Gastroesophageal sphincter (tissue), 4 donors: ENCODE results near the gene VPS36. TPM values are rescaled to one million over a fixed set of nuclear protein-coding genes. Genes with fewer than 3 reads are reported as not detected.

Experiments used
- ATAC-seq: fragments of 150-250 bp; one replicate; pipeline ENCODE4 v1.9.1; 2016; ENCODE audit warnings: mild to moderate bottlenecking, moderate library complexity
- H3K27ac ChIP-seq, 4 donors: fragments of 200-600 bp; sonication (generic) in 3 of 4; 1 replicate in 3 of 4; 2 replicates in 1 of 4; pipeline ENCODE4 v1.5.1; 2016 to 2019
- H3K27me3 ChIP-seq: fragments of 200-600 bp; sonication (generic); one replicate; pipeline ENCODE4 v1.5.1; 2019
- H3K36me3 ChIP-seq, 2 donors: fragments of 200-600 bp; sonication (generic); one replicate each; pipeline ENCODE4 v1.5.1; 2019; ENCODE audit warnings: control low read depth in 1 of 2
- H3K4me1 ChIP-seq, 3 donors: fragments of 200-600 bp; sonication (generic); 1 replicate in 2 of 3; 2 replicates in 1 of 3; pipeline ENCODE4 v1.5.1; 2016 to 2019; ENCODE audit warnings: control low read depth in 2 of 3
- H3K4me3 ChIP-seq, 2 donors: fragments of 200-600 bp; sonication (generic); one replicate each; pipeline ENCODE4 v1.5.1; 2019; ENCODE audit warnings: mild to moderate bottlenecking in 1 of 2, moderate library complexity in 1 of 2
- H3K9me3 ChIP-seq, 3 donors: fragments of 200-600 bp; sonication (generic); one replicate each; pipeline ENCODE4 v1.5.1; 2017 to 2019; ENCODE audit warnings: control low read depth in 2 of 3
- EP300 ChIP-seq: sonication (generic); formaldehyde crosslinking; IDR thresholded peaks from one replicate; pipeline ENCODE4 v1.6.1; 2017; ENCODE audit warnings: antibody characterized with exemption, mild to moderate bottlenecking
- POLR2A ChIP-seq, 2 donors: fragments of 450-650 bp; IDR thresholded peaks; one replicate each; pipeline ENCODE4 v1.6.1; 2017; ENCODE audit warnings: antibody characterized with exemption in 2 of 2, mild to moderate bottlenecking in 2 of 2, moderate library complexity in 1 of 2
- POLR2AphosphoS5 ChIP-seq: sonication (generic); formaldehyde crosslinking; IDR thresholded peaks from one replicate; pipeline ENCODE4 v1.6.1; 2017; ENCODE audit warnings: antibody characterized with exemption
- WGBS, 2 donors: methylation state at CpG; one replicate each; pipeline ENCODE4 v1.1.5; 2018; ENCODE audit warnings: low coverage in 1 of 2; 5-methylcytosine and 5-hydroxymethylcytosine counted together
- total RNA-seq, 4 donors: library from RNA; depleted of rRNA; stranded (reverse); fragments of >200 nt; gene quantifications; one replicate each; pipeline ENCODE4 v1.1.0, GENCODE V29; 2016
- TF ChIP-seq, protein P1 (sequence below), 4 experiments: fragments of 200-600 bp in 2 of 4; fragments of 450-650 bp in 2 of 4; sonication (generic) in 1 of 4; IDR thresholded peaks; one replicate each; pipeline ENCODE4 v1.5.1; 2017 to 2019; ENCODE audit warnings: antibody characterized with exemption in 4 of 4, mild to moderate bottlenecking in 2 of 4, moderate library complexity in 2 of 4

VPS36 gene
- total RNA-seq, 4 donors from 2014 or later = 31.3 to 50.7 (median 39.4) TPM

DNA sequence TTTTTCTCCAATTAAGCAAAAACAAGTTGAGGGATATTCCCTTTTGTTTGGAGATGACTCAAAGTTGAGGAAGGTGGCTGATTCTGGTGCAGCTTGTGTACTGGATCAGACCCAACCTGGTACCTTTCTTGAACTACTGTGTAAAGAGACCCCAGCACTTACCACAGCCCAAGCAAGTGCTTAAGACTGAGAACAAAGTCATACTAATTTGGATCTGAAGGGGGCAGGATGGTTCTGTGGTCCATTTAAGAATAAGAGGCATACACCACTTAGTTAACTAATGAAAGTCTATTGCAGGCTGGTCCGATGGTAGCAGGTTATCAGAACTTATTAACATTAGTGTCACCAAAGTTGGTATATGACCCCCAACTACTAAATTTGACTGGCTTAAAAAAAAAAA is 50.7 kb downstream of the VPS36 start:
- TF ChIP-seq, protein P1, sequence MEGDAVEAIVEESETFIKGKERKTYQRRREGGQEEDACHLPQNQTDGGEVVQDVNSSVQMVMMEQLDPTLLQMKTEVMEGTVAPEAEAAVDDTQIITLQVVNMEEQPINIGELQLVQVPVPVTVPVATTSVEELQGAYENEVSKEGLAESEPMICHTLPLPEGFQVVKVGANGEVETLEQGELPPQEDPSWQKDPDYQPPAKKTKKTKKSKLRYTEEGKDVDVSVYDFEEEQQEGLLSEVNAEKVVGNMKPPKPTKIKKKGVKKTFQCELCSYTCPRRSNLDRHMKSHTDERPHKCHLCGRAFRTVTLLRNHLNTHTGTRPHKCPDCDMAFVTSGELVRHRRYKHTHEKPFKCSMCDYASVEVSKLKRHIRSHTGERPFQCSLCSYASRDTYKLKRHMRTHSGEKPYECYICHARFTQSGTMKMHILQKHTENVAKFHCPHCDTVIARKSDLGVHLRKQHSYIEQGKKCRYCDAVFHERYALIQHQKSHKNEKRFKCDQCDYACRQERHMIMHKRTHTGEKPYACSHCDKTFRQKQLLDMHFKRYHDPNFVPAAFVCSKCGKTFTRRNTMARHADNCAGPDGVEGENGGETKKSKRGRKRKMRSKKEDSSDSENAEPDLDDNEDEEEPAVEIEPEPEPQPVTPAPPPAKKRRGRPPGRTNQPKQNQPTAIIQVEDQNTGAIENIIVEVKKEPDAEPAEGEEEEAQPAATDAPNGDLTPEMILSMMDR (IDR thresholded peaks at IDR 0.05) = peak in 1 of 4 experiments; percentile 17
- no peak for TF ChIP-seq EP300
- no peak overlapping the region for H3K4me3 ChIP-seq
- H3K36me3 ChIP-seq = peaks cover 0 to 6% of the 10 kb centered on the region in 2 donors
- ATAC-seq = no peak
- no peak overlapping the region for H3K27ac ChIP-seq
- H3K27me3 ChIP-seq = peaks cover 9% of the 10 kb centered on the region
- no peaks in the 10 kb centered on the region for H3K9me3 ChIP-seq
- peaks cover 0 to 5% (median 0%) of the 10 kb centered on the region in 3 donors for H3K4me1 ChIP-seq
- 57 to 75% methylated on average over 1 of the region's 1 CpG for WGBS, 2 donors

DNA sequence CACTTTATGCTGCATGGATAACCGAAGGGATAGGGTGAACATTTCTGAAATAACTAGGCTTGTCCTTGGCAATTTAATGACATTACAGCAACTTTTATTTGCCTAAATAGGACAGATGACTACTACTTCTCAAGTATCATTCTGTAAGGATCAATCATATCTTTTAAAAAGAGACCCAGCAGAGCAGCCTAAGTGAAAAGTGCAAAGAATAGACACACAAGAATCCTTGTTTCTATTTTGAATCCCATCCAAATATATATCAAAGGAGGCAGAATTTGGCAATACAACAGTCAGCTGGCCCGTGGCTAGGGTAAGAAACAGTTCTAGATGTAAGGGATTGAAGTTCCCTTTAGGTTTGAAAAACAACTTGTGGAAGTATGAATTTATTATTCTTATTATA is 51.4 kb downstream of the VPS36 start:
- Histone ChIP-seq H3K4me1 (peaks cover 0 to 2% (median 0%) of the 10 kb centered on the region in 3 donors), H3K36me3 (peaks cover 0 to 6% of the 10 kb centered on the region in 2 donors), H3K4me3 (no peak overlapping the region), H3K27me3 (peaks cover 3% of the 10 kb centered on the region), H3K9me3 (no peaks in the 10 kb centered on the region), H3K27ac (no peak overlapping the region)
- WGBS, 2 donors = 40 to 47% methylated on average over 2 of the region's 2 CpGs
- TF ChIP-seq POLR2A (IDR thresholded peaks at IDR 0.05) (no peak), EP300 (no peak), POLR2AphosphoS5 (no peak)
- TF ChIP-seq, protein P1 (IDR thresholded peaks at IDR 0.05) = no peak
- ATAC-seq = no peak

DNA sequence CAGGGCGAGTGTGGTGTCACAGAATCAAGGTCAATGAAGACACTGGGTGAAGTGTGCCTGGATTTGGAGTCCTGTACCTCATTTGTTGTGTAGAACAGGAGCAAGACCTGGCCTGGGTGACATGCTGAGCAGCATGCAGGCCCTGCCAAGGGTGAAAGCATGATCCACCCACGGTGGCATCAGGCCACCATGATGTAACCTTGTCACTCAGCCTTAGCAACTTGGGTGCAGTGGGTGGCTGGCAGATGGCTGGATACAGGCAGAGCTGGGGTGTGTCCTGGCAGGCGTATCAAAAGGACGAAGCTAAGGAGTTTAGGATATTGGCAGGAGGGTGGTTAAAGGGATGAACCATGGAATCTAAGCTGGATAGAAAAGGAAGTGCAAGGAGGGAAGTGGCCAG is 54.7 kb downstream of the VPS36 start:
- Histone ChIP-seq H3K4me3 (no peak overlapping the region), H3K9me3 (no peaks in the 10 kb centered on the region), H3K27ac (no peak overlapping the region), H3K4me1 (no peaks in the 10 kb centered on the region), H3K36me3 (peaks cover 0 to 6% of the 10 kb centered on the region in 2 donors), H3K27me3 (no peaks in the 10 kb centered on the region)
- TF ChIP-seq EP300 (no peak), POLR2AphosphoS5 (no peak), POLR2A (IDR thresholded peaks at IDR 0.05) (no peak)
- TF ChIP-seq, protein P1 (IDR thresholded peaks at IDR 0.05) = no peak
- no peak for ATAC-seq
- 56 to 88% methylated on average over 1 to 3 of the region's 4 CpGs for WGBS, 2 donors

DNA sequence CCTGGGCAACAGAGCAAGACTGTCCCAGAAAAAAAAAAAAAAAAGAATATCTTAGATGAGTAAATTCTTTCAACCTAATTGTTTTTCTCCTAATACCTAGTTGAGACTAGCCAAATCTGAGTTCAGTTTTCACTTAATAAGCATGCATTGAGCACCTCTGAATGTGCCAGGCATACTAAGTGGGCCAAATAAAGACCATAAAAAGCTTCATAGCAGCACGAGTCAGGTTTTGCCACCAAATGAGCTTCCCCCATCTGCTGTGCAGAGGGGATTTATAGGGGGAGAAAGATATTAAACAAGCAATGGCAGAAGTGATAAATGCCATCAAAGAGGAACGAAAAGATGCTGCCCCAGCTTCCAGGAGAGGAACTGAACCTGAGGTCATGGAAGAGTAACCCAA is 55.8 kb downstream of the VPS36 start:
- H3K4me3 ChIP-seq = no peak overlapping the region
- 51 to 69% methylated on average over 2 of the region's 2 CpGs for WGBS, 2 donors
- no peaks in the 10 kb centered on the region for H3K9me3 ChIP-seq
- ATAC-seq = no peak
- H3K4me1 ChIP-seq = no peaks in the 10 kb centered on the region
- H3K27ac ChIP-seq = no peak overlapping the region
- TF ChIP-seq POLR2A (IDR thresholded peaks at IDR 0.05) (no peak), EP300 (no peak), POLR2AphosphoS5 (no peak)
- TF ChIP-seq, protein P1 (IDR thresholded peaks at IDR 0.05) = no peak
- peaks cover 0 to 6% of the 10 kb centered on the region in 2 donors for H3K36me3 ChIP-seq
- no peaks in the 10 kb centered on the region for H3K27me3 ChIP-seq

DNA sequence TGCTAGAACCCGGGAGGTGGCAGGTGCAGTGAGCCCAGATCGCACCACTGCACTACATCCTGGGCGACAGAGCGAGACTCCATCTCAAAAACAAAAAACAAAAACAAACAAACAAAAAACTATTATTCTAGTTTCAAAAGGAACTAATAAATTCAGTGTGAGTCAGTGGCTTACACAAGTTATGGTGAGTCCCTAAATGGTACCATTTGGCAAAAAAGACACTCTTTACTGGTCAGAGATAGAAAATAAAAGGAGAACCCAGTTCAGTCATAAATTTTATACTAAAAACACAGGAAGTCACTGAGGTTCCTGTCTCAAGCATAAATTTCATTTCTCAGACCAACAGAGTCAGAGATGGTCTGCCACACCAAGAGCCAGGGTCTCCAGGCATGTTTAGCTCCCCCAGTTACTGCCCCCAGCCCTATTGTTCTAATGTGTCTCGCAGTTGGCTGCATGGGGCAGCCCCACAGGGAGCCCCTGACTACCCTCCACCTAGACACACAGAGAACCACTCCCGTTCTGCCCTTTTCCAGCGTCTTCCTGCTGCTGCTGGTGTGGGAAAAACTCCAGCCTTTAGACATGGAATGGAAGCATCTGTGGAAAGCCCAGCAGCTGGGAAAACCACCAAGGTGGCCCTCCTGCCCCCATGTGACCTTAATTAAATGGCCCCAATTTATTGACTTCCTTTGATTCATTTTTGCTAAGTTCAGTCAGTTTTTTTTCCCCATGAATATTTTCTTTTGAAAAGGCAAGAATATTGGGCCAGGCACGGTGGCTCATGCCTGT is 56.7 kb downstream of the VPS36 start:
- no peaks in the 10 kb centered on the region for H3K27me3 ChIP-seq
- no peaks in the 10 kb centered on the region for H3K9me3 ChIP-seq
- no peak for ATAC-seq
- TF ChIP-seq, protein P1 (IDR thresholded peaks at IDR 0.05) = no peak
- TF ChIP-seq EP300 (no peak), POLR2A (IDR thresholded peaks at IDR 0.05) (no peak), POLR2AphosphoS5 (no peak)
- peaks cover 0 to 6% of the 10 kb centered on the region in 2 donors for H3K36me3 ChIP-seq
- H3K27ac ChIP-seq = no peak overlapping the region
- no peak overlapping the region for H3K4me3 ChIP-seq
- no peaks in the 10 kb centered on the region for H3K4me1 ChIP-seq
- WGBS, 2 donors = 75 to 85% methylated on average over 2 to 7 of the region's 8 CpGs
